NK-92 (cell line): ENCODE measurements around the gene PPP4R3B.

ENCODE experiments used
- DNase-seq: peaks from one replicate; lab custom pipeline; 2025; ENCODE audit not compliant: unreplicated experiment; lab: John Stamatoyannopoulos, UW

The PPP4R3B gene

DNA sequence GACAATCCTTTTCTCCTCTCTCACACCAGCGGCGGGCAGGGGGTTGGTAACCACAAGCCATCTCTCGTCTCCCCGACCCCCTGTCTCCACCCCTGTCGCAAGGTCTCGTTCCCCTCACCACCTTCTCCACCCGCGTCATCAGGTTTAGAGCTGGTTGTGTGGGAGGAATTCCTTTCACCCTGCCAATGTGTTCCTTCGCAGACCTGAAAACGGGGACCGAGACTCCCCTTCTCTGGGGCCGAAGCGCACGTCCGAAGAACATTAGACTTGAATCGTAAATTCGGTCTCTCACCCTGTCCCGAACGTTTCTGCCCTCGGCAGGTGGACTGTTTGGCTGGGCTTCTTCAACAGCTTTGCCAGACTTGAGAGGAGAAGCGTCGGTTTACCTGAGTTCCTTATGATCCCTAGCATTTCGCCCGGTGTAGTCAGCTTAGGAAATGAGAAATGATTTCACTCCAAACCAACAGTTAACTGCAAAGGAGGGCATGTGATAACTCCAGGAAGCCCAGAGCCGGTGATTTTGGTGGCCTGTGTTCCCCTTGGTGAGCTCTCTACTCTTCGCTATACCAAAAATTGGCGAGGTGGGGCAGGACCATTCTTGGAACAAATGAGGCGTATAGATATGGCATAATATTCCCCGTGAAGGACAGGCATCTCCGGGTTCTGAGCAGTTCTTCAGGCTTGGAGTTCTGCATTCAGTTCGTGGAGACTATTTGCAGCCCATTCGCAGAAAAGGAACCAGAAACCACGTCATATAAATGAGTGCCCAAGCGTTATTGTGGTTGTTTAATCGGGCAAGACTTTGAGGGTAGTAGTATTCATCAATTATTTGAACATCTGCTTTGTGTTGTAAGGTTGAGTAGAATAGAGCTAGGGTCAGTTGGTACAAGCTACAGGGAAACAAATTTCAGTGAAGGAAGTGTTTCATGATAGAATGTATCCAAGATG is 97.2 kb downstream of the PPP4R3B start:
- no peak for DNase-seq

DNA sequence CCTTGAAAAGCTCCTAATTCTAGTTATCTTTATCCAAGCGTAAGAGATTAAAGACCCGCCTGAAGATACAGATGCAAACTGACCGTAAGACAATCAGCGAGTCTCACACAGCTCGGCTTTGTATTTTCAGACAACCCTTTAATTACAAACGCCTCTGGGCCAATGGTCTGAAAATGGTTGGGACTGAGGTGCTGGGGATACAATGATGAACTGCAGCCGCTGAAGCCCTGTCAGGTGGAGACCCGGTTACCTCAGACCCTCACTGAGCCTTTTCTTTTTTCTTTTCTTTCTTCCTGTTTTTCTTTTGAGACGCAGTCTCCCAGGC is 98.6 kb downstream of the PPP4R3B start:
- no peak for DNase-seq

DNA sequence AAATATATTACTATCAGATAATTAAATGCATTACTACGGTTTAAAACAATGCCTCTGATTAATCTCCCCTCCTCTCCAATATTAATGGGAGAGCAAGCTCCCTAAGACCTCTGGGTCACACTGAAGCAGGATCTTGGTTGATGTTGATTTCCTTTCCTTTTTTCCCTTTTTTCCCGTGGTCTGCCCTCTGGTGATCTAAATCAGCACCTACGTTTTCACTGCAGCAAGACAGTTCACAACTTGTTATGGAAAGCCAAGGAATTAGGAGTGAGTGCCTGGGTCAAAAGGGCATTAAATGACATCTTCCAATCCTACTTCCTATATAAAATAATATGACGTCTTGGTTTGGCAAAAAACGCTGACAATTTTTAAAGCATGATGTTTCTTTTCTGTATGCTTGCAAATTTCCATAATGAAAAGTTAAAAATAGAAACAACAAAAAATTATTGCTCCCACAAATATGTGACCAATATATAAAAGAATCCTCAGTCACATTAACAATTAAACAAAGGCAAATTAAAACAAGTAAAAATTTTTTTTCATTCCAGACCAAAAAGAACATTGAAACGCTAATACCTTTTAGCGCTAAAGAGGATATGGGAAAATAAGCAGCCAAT is 105.8 kb downstream of the PPP4R3B start:
- DNase-seq = no peak

- DNase-seq = no peak
Measured at GRCh38 chr2:55502590-55503141, 114.8 kb downstream of the PPP4R3B start.

GRCh38 chr2:55500025-55500424 is 117.4 kb downstream of the PPP4R3B start:
- no peak for DNase-seq

DNA sequence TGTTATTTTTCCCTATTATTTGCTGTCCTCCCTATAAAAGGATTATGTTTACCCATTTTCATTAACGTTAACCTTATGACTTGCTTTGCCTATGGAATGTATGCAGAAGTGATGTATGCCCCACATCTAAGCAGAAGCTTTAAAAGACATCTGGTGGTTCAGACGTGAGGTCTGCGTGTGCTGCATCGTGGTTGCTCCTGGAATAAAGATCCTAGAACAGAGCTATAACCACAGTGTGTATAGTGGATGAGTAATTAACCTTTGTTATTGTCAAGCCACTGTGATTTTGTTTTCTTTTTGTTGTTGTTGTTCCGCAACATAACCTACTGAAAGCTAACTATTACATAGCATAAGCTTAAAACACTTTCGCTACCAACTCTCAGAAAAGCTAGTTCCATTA is 118.8 kb downstream of the PPP4R3B start:
- no peak for DNase-seq
